K562 (cell line): Measurements from ENCODE around the gene ZNF587. TPM values are rescaled to one million over a fixed set of nuclear protein-coding genes. Genes with fewer than 3 reads are reported as not detected.
A peak's percentile ranks its signal among the peaks of the same experiment; 100 is the strongest.

Experiments used
- CHD1 ChIP-seq: fragments of 200-600 bp; sonication (generic); IDR thresholded peaks from one replicate; pipeline ENCODE4 v1.6.1; 2012; ENCODE audit warnings: mild to moderate bottlenecking, moderate library complexity, low read length, inconsistent platforms
- ELF1 ChIP-seq: fragments of 200-800 bp; sonication (Bioruptor generic); IDR thresholded peaks from 2 replicates; pipeline ENCODE4 v1.6.1; 2016; ENCODE audit warnings: missing genetic modification characterization, missing compliant biosample characterization
- FOS ChIP-seq: IDR thresholded peaks from 3 replicates; pipeline ENCODE4 v1.6.1; 2011; ENCODE audit not compliant: insufficient read length; ENCODE audit errors: extremely low read depth
- HDAC2 ChIP-seq: fragments of 450-650 bp; IDR thresholded peaks from 2 replicates; pipeline ENCODE4 v1.6.1; 2016; ENCODE audit warnings: mild to moderate bottlenecking
- KAT2B ChIP-seq: IDR thresholded peaks from one replicate; pipeline ENCODE4 v1.6.1; 2012; ENCODE audit warnings: low read depth, mild to moderate bottlenecking, control low read depth, inconsistent platforms, low read length, moderate library complexity
- NCOR1 ChIP-seq: fragments of 450-650 bp; IDR thresholded peaks from 2 replicates; pipeline ENCODE4 v1.6.1; 2016; ENCODE audit warnings: mild to moderate bottlenecking, moderate library complexity
- NR2C1 ChIP-seq, 2 experiments: fragments of 450-650 bp; IDR thresholded peaks; 2 replicates each; pipeline ENCODE4 v1.6.1; 2017; ENCODE audit warnings: mild to moderate bottlenecking in 2 of 2, antibody characterized with exemption in 1 of 2, inconsistent platforms in 1 of 2, missing compliant biosample characterization in 1 of 2, missing genetic modification characterization in 1 of 2
- NRF1 ChIP-seq, 2 experiments: fragments of 450-650 bp; IDR thresholded peaks in 1 of 2; conservative IDR thresholded peaks in 1 of 2; 2 replicates each; pipeline ENCODE4 v1.6.1; 2014; ENCODE audit warnings: mild to moderate bottlenecking in 2 of 2
- POLR2A ChIP-seq: fragments of 450-650 bp; conservative IDR thresholded peaks from 2 replicates; pipeline ENCODE4 v1.6.1; 2016
- POLR2AphosphoS2 ChIP-seq: IDR thresholded peaks from 2 replicates; pipeline ENCODE4 v1.6.1; 2012; ENCODE audit warnings: low read length, improper control_type of control experiment
- POLR2G ChIP-seq: fragments of 200-400 bp; formaldehyde crosslinking; IDR thresholded peaks from 2 replicates; pipeline ENCODE4 v1.6.1; 2017; ENCODE audit warnings: low read depth, mild to moderate bottlenecking, antibody characterized with exemption, low read length, moderate library complexity
- RAD51 ChIP-seq: fragments of 450-650 bp; IDR thresholded peaks from 2 replicates; pipeline ENCODE4 v1.7.1; 2016; ENCODE audit warnings: low read depth, mild to moderate bottlenecking, borderline replicate concordance
- RNF2 ChIP-seq: sonication (generic); IDR thresholded peaks from 2 replicates; pipeline ENCODE4 v1.6.1; 2016
- SAP30 ChIP-seq: fragments of 200-600 bp; sonication (generic); IDR thresholded peaks from 2 replicates; pipeline ENCODE4 v1.6.1; 2012; ENCODE audit warnings: borderline replicate concordance, low read depth, mild to moderate bottlenecking, moderate library complexity, low read length, control low read depth, inconsistent platforms; ENCODE audit not compliant: insufficient read depth, poor library complexity, severe bottlenecking
- SIN3A ChIP-seq, 2 experiments: fragments of 150-350 bp in 1 of 2; IDR thresholded peaks; 2 replicates each; pipeline ENCODE4 v1.6.1; 2011 to 2016; ENCODE audit warnings: borderline replicate concordance in 2 of 2, low read depth in 2 of 2, low read length in 2 of 2, mild to moderate bottlenecking in 2 of 2, moderate library complexity in 2 of 2; ENCODE audit not compliant: control insufficient read depth in 1 of 2
- SIN3B ChIP-seq: fragments of 450-650 bp; IDR thresholded peaks from 2 replicates; pipeline ENCODE4 v1.6.1; 2017; ENCODE audit warnings: low read depth, mild to moderate bottlenecking, moderate library complexity
- ZNF140 ChIP-seq: fragments of 250-450 bp; sonication (Bioruptor Pico); IDR thresholded peaks from 2 replicates; pipeline ENCODE4 v1.8.0; 2021; ENCODE audit warnings: moderate library complexity, mild to moderate bottlenecking, inconsistent platforms
- ZNF143 ChIP-seq: sonication (generic); formaldehyde crosslinking; IDR thresholded peaks from 2 replicates; pipeline ENCODE4 v1.9.0; 2022; ENCODE audit warnings: mild to moderate bottlenecking, missing genetic modification reagents
- ZNF76 ChIP-seq: fragments of 250-450 bp; sonication (Bioruptor Pico); IDR thresholded peaks from 2 replicates; pipeline ENCODE4 v1.4.0; 2020; ENCODE audit warnings: mild to moderate bottlenecking, moderate library complexity, borderline replicate concordance
- polyA plus RNA-seq, 8 experiments: library from polyadenylated mRNA; depleted of rRNA in 4 of 8; stranded (reverse) in 5 of 8; unstranded in 3 of 8; fragments of >200 nt; fragmentation: Nextera tagmentation in 2 of 8; fragmentation: Illumina TruSeq in 1 of 8; extraction: Ambion mirVana in 2 of 8; extraction: Trizol in 1 of 8; gene quantifications; 2 replicates each; pipeline versions ENCODE4 v1.2.1 to v1.2.3, GENCODE V29; 2011 to 2014; ENCODE audit warnings: inconsistent platforms in 1 of 8, missing spikeins in 1 of 8
- total RNA-seq, 7 experiments: library from RNA; depleted of rRNA in 6 of 7; stranded (reverse); fragments of >200 nt in 6 of 7; fragmentation: Illumina TruSeq in 2 of 7; extraction: Trizol in 2 of 7; gene quantifications; 2 replicates each; pipeline versions ENCODE4 v1.2.1 to v1.2.3, GENCODE V29; 2011 to 2021; ENCODE audit warnings: low replicate concordance in 1 of 7
- TF ChIP-seq, protein P1 (sequence below): fragments of 250-450 bp; sonication (Bioruptor Pico); IDR thresholded peaks from 2 replicates; pipeline ENCODE4 v1.5.0; 2022; ENCODE audit warnings: mild to moderate bottlenecking
- TF ChIP-seq, protein P2 (sequence below), 2 experiments: fragments of 450-650 bp; IDR thresholded peaks; 2 replicates each; pipeline ENCODE4 v1.6.1; 2018; ENCODE audit warnings: mild to moderate bottlenecking in 2 of 2, low read depth in 1 of 2; ENCODE audit not compliant: partially characterized antibody in 2 of 2
- TF ChIP-seq, protein P3 (sequence below): sonication (generic); formaldehyde crosslinking; IDR thresholded peaks from 2 replicates; pipeline ENCODE4 v1.9.0; 2022; ENCODE audit warnings: mild to moderate bottlenecking, missing genetic modification reagents

Gene ZNF587
- total and polyA plus RNA-seq, 9 of the 15 experiments (the other 6 are each of a cell fraction or from before 2014, with no cell fraction given): 3.2 to 42.0 (median 24.9) TPM

DNA sequence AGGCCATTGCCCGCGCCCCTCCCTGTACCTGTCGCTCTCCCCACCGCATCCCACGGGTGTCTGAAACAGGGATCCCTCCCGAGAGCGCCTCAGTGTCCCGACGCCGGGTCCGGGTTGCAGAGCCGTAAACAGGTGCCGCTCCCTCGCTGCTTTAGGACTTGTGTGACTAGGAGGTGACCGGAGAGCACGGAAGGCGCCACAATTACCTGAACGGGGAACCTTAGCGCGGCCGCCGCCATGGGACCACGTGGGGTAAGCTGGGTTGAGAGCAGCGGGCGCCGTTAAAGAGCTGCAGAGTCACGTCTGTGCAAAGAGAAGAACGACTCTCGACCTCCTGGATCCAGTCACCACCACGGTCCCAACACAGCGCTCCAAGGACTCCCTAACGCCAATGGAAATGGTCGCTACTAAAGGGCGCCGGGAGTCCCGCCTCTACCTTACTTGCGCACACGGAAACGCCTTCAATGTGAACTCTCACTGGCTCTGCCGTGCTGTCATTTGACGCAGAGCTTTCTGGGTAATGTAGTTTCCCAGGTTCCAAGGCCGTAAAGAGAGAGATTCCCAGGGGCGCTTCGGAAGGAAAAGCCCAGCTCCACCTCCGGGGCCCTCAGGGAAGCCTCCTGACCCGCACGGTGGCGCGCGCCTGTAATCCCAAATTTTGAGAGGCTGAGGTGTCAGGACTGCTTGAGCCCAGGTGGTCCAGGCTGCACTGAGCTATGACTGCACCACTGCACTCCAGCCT is 35.0 kb upstream of the ZNF587 start, which contains the start of gene ZNF552 (continued):
- TF ChIP-seq, protein P1, sequence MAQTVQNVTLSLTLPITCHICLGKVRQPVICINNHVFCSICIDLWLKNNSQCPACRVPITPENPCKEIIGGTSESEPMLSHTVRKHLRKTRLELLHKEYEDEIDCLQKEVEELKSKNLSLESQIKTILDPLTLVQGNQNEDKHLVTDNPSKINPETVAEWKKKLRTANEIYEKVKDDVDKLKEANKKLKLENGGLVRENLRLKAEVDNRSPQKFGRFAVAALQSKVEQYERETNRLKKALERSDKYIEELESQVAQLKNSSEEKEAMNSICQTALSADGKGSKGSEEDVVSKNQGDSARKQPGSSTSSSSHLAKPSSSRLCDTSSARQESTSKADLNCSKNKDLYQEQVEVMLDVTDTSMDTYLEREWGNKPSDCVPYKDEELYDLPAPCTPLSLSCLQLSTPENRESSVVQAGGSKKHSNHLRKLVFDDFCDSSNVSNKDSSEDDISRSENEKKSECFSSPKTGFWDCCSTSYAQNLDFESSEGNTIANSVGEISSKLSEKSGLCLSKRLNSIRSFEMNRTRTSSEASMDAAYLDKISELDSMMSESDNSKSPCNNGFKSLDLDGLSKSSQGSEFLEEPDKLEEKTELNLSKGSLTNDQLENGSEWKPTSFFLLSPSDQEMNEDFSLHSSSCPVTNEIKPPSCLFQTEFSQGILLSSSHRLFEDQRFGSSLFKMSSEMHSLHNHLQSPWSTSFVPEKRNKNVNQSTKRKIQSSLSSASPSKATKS (CRISPR knock-in tag): no peak
- TF ChIP-seq NCOR1 (no peak), NR2C1 (IDR thresholded peaks at IDR 0.05) (peak; percentile 66; the same call in 1 of the 2 replicates), NR2C1 (tag; IDR thresholded peaks at IDR 0.05) (peak; percentile 78), RNF2 (no peak), ZNF76 (CRISPR knock-in tag) (no peak), POLR2G (peak; percentile 83), FOS (peak; percentile 71), KAT2B (no peak), CHD1 (no peak), POLR2A (peak; percentile 88), NRF1 (conservative IDR thresholded peaks at IDR 0.05 in 1 of 2, IDR thresholded peaks at IDR 0.05 in 1 of 2) (peak; percentile 90 to 91), SIN3B (no peak; the same call in 1 of the 2 replicates), HDAC2 (0 out of 2 replicates have a peak, but pooled peaks have one; percentile 33), SAP30 (peak; percentile 46), POLR2AphosphoS2 (peak; percentile 71; the same call in 1 of the 2 replicates), SIN3A (IDR thresholded peaks at IDR 0.05; ENCODE audit: borderline replicate concordance in 2 of 2, control insufficient read depth in 1 of 2, low read depth in 2 of 2, low read length in 2 of 2) (peak in 1 of 2 experiments; percentile 55; a peak in 1 of 4 replicates), RAD51 (peak; percentile 16; the same call in 1 of the 2 replicates), ZNF143 (CRISPR knock-in tag) (peak; percentile 92), ELF1 (tag) (peak; percentile 89), ZNF140 (no peak)
- TF ChIP-seq, protein P2, sequence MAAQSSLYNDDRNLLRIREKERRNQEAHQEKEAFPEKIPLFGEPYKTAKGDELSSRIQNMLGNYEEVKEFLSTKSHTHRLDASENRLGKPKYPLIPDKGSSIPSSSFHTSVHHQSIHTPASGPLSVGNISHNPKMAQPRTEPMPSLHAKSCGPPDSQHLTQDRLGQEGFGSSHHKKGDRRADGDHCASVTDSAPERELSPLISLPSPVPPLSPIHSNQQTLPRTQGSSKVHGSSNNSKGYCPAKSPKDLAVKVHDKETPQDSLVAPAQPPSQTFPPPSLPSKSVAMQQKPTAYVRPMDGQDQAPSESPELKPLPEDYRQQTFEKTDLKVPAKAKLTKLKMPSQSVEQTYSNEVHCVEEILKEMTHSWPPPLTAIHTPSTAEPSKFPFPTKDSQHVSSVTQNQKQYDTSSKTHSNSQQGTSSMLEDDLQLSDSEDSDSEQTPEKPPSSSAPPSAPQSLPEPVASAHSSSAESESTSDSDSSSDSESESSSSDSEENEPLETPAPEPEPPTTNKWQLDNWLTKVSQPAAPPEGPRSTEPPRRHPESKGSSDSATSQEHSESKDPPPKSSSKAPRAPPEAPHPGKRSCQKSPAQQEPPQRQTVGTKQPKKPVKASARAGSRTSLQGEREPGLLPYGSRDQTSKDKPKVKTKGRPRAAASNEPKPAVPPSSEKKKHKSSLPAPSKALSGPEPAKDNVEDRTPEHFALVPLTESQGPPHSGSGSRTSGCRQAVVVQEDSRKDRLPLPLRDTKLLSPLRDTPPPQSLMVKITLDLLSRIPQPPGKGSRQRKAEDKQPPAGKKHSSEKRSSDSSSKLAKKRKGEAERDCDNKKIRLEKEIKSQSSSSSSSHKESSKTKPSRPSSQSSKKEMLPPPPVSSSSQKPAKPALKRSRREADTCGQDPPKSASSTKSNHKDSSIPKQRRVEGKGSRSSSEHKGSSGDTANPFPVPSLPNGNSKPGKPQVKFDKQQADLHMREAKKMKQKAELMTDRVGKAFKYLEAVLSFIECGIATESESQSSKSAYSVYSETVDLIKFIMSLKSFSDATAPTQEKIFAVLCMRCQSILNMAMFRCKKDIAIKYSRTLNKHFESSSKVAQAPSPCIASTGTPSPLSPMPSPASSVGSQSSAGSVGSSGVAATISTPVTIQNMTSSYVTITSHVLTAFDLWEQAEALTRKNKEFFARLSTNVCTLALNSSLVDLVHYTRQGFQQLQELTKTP (IDR thresholded peaks at IDR 0.05; ENCODE audit: low read depth in 1 of 2, partially characterized antibody in 2 of 2): peak in 1 of 2 experiments; percentile 91
- TF ChIP-seq, protein P3, sequence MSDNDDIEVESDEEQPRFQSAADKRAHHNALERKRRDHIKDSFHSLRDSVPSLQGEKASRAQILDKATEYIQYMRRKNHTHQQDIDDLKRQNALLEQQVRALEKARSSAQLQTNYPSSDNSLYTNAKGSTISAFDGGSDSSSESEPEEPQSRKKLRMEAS (CRISPR knock-in tag): peak; percentile 79
